ENCODE results near the gene SLFNL1. TPM values are rescaled to one million over a fixed set of nuclear protein-coding genes. Genes with fewer than 3 reads are reported as not detected.

The SLFNL1 gene
- total RNA-seq, 4 donors from 2014 or later, result 0.44 to 1.7 (median 0.92) TPM

GRCh38 chr1:40971966-40972365 is 49.6 kb downstream of the SLFNL1 start:
- Histone ChIP-seq H3K36me3 (no peaks in the 10 kb centered on the region), H3K27ac (no peak overlapping the region), H3K4me1 (peaks cover 0 to 12% of the 10 kb centered on the region in 2 donors), H3K9me3 (no peaks in the 10 kb centered on the region), H3K27me3 (no peaks in the 10 kb centered on the region), H3K4me3 (replicated peaks in 1 of 3) (no peak overlapping the region)
- intact Hi-C loops (cut with DNase I), result no loop called here
- WGBS, 2 donors, result 75 to 96% methylated on average over 1 of the region's 1 CpG
- no peak for DNase-seq
- TF ChIP-seq CTCF (IDR thresholded peaks at IDR 0.05) (no peak), POLR2A (IDR thresholded peaks at IDR 0.05) (no peak)

GRCh38 chr1:40969445-40969844 is 52.1 kb downstream of the SLFNL1 start:
- 72 to 74% methylated on average over 6 of the region's 6 CpGs for WGBS, 2 donors
- TF ChIP-seq POLR2A (IDR thresholded peaks at IDR 0.05) (no peak), CTCF (IDR thresholded peaks at IDR 0.05) (no peak)
- Histone ChIP-seq H3K4me1 (peaks cover 0 to 12% of the 10 kb centered on the region in 2 donors), H3K36me3 (no peaks in the 10 kb centered on the region), H3K27me3 (no peaks in the 10 kb centered on the region), H3K27ac (no peak overlapping the region), H3K9me3 (no peaks in the 10 kb centered on the region), H3K4me3 (replicated peaks in 1 of 3) (no peak overlapping the region)
- intact Hi-C loops (cut with DNase I), result no loop called here
- no peak for DNase-seq

GRCh38 chr1:40966417-40966816 is 55.1 kb downstream of the SLFNL1 start:
- Histone ChIP-seq H3K36me3 (no peaks in the 10 kb centered on the region), H3K4me3 (replicated peaks in 1 of 3) (no peak overlapping the region), H3K27ac (no peak overlapping the region), H3K4me1 (peaks cover 0 to 12% of the 10 kb centered on the region in 2 donors), H3K27me3 (no peaks in the 10 kb centered on the region), H3K9me3 (no peaks in the 10 kb centered on the region)
- TF ChIP-seq POLR2A (IDR thresholded peaks at IDR 0.05), result no peak
- no peak for TF ChIP-seq CTCF (IDR thresholded peaks at IDR 0.05)
- no peak for DNase-seq
- 84 to 94% methylated on average over 4 of the region's 4 CpGs for WGBS, 2 donors
- intact Hi-C loops (cut with DNase I), result no loop called here

Other genes with a start within 250 kb of the SLFNL1 start
- gene KCNQ4, start 237.9 kb downstream of the SLFNL1 start, total RNA-seq, result 1 to 10 TPM in 1 of 4 donors, under 1 TPM in 3; 0.11 to 1.1 (median 0.40) TPM
- 10 to 100 TPM in 3 of 4 donors, 1 to 10 TPM in 1; 8.8 to 28.1 (median 20.3) TPM for gene CITED4, start 159.4 kb downstream of the SLFNL1 start, total RNA-seq
- 10 to 100 TPM; 10.1 to 20.3 (median 11.8) TPM for gene CTPS1, start 42.0 kb downstream of the SLFNL1 start, total RNA-seq
- gene SCMH1, start 220.6 kb upstream of the SLFNL1 start, total RNA-seq, result 10 to 100 TPM; 30.6 to 93.0 (median 47.5) TPM